Loucy (cell line): ENCODE data around the gene KDM4C.

Source experiments
- H2AFZ ChIP-seq: fragments of 200-600 bp; sonication (generic); 2 replicates; pipeline ENCODE4 v1.6.0; 2016; ENCODE audit warnings: antibody characterized with exemption, mild to moderate bottlenecking, low read length, moderate library complexity
- H3F3A ChIP-seq: fragments of 200-600 bp; 2 replicates; pipeline ENCODE4 v1.6.0; 2016; ENCODE audit warnings: antibody characterized with exemption, low read depth, mild to moderate bottlenecking
- H3K27me3 ChIP-seq: fragments of 200-600 bp; sonication (generic); 2 replicates; pipeline ENCODE4 v1.6.1; 2014; ENCODE audit warnings: low read length, mild to moderate bottlenecking; ENCODE audit not compliant: insufficient read depth, poor library complexity, severe bottlenecking
- H3K36me3 ChIP-seq: fragments of 200-600 bp; sonication (generic); 2 replicates; pipeline ENCODE4 v1.6.1; 2016; ENCODE audit warnings: low read length; ENCODE audit not compliant: insufficient read depth
- H3K4me1 ChIP-seq: fragments of 200-600 bp; sonication (generic); 2 replicates; pipeline ENCODE4 v1.5.1; 2014; ENCODE audit warnings: low read length, mild to moderate bottlenecking; ENCODE audit not compliant: insufficient read depth, poor library complexity, severe bottlenecking
- H3K4me2 ChIP-seq: fragments of 200-600 bp; sonication (generic); 2 replicates; pipeline ENCODE4 v1.6.0; 2014; ENCODE audit warnings: antibody characterized with exemption, low read length, low read depth, mild to moderate bottlenecking; ENCODE audit not compliant: poor library complexity, severe bottlenecking
- H3K4me3 ChIP-seq: fragments of 200-600 bp; sonication (generic); 2 replicates; pipeline ENCODE4 v1.5.1; 2014; ENCODE audit warnings: low read length, mild to moderate bottlenecking, mixed read lengths; ENCODE audit not compliant: poor library complexity, severe bottlenecking
- H3K79me2 ChIP-seq: fragments of 200-600 bp; sonication (generic); 2 replicates; pipeline ENCODE4 v1.6.1; 2014; ENCODE audit warnings: low read length; ENCODE audit not compliant: insufficient read depth
- H3K9ac ChIP-seq: fragments of 200-600 bp; sonication (generic); 2 replicates; pipeline ENCODE4 v1.6.0; 2014; ENCODE audit warnings: mild to moderate bottlenecking, low read depth, low read length, moderate library complexity; ENCODE audit not compliant: poor library complexity, severe bottlenecking
- H3K9me2 ChIP-seq: fragments of 200-600 bp; sonication (generic); replicated peaks from 2 replicates; pipeline ENCODE4 v1.6.1; 2016; ENCODE audit warnings: low read depth, low read length, mixed read lengths
- H3K9me3 ChIP-seq: fragments of 200-600 bp; sonication (generic); 2 replicates; pipeline ENCODE4 v1.6.1; 2014; ENCODE audit warnings: mild to moderate bottlenecking, antibody characterized with exemption, low read length, low read depth; ENCODE audit not compliant: insufficient read depth
- H4K20me1 ChIP-seq: fragments of 200-600 bp; sonication (generic); 2 replicates; pipeline ENCODE4 v1.6.0; 2014; ENCODE audit warnings: antibody characterized with exemption, low read length, mild to moderate bottlenecking; ENCODE audit not compliant: insufficient read depth, poor library complexity, severe bottlenecking
- CTCF ChIP-seq: fragments of 200-600 bp; sonication (generic); conservative IDR thresholded peaks from 2 replicates; pipeline ENCODE4 v1.5.1; 2014; ENCODE audit warnings: mild to moderate bottlenecking, antibody characterized with exemption, low read length
- EZH2phosphoT487 ChIP-seq: fragments of 200-600 bp; IDR thresholded peaks from 2 replicates; pipeline ENCODE4 v1.6.1; 2018; ENCODE audit warnings: antibody characterized with exemption, mild to moderate bottlenecking, moderate library complexity, borderline replicate concordance

KDM4C gene

GRCh38 chr9:7165331-7165975 lies 407.7 kb downstream of the KDM4C start:
- no peaks in the 10 kb centered on the region for H3K27me3 ChIP-seq
- H3K4me1 ChIP-seq: peaks cover 11% of the 10 kb centered on the region
- H3K4me3 ChIP-seq: no peak overlapping the region
- H3K9ac ChIP-seq: no peak overlapping the region
- H4K20me1 ChIP-seq: no peaks in the 10 kb centered on the region
- no peaks in the 10 kb centered on the region for H3F3A ChIP-seq
- H3K36me3 ChIP-seq: peaks cover 27% of the 10 kb centered on the region; the same call in 1 of the 2 replicates
- H3K9me3 ChIP-seq: no peaks in the 10 kb centered on the region
- TF ChIP-seq EZH2phosphoT487: no peak
- H3K79me2 ChIP-seq: no peaks in the 10 kb centered on the region
- no peak overlapping the region for H2AFZ ChIP-seq
- H3K4me2 ChIP-seq: no peak overlapping the region
- no peaks in the 10 kb centered on the region for H3K9me2 ChIP-seq

DNA sequence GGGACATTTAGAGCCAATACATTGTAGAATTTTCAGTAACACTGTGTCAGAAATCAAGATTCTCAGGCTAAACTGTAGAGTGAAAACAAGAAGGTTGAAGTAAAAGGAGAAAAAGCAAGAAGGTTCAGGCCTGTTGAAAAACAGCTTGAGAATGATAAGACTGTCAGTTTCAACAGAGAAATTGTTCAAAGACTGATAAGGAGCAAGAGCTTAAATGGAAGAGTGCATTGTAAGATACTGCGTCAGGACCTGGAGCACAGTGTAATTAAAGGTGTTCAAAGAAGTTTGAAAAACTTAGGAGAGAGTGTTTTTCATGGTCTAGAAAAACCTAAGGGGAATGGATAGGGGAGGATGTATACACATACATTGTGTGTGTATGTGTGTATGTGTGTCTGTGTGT lies 408.3 kb downstream of the KDM4C start:
- Histone ChIP-seq H3K9me2 (no peaks in the 10 kb centered on the region), H3K9ac (no peak overlapping the region), H3K27me3 (no peaks in the 10 kb centered on the region), H3K79me2 (no peaks in the 10 kb centered on the region), H3K36me3 (peaks cover 33% of the 10 kb centered on the region; the same call in 1 of the 2 replicates), H3K4me2 (no peak overlapping the region), H4K20me1 (no peaks in the 10 kb centered on the region), H2AFZ (no peak overlapping the region), H3K4me1 (peaks cover 11% of the 10 kb centered on the region), H3K4me3 (no peak overlapping the region), H3F3A (no peaks in the 10 kb centered on the region), H3K9me3 (no peaks in the 10 kb centered on the region)
- TF ChIP-seq CTCF (no peak), EZH2phosphoT487 (no peak)

DNA sequence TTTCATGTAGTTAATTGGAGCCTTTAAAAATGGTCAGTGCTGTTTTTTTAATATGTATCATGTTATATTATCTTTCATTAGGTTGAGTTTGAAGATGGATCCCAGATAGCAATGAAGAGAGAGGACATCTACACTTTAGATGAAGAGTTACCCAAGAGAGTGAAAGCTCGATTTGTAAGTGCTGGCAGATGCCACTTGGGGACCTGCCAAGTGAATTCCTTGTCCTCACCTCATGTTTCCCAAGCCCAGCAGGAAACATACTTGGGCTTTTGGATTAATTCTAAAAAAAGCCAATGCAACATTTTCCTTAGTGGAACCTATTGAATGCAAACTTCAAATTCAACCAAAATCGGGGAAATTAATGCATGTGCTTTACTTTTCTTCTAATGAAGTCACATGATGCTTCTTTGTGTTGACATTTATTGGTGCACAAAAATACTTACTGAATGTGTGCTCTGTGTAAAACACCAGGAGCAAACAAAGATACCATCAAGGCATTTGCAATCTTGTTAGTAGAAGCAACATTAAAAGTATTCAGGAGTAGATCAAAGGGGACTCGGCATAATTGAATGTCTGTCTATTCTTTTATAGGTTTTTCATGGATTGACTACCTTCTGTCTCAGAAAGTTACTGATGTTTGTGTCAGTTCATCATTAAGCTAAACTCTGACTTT lies 412.1 kb downstream of the KDM4C start:
- no peaks in the 10 kb centered on the region for H3K4me1 ChIP-seq
- no peak overlapping the region for H2AFZ ChIP-seq
- H4K20me1 ChIP-seq: no peaks in the 10 kb centered on the region
- TF ChIP-seq CTCF (no peak), EZH2phosphoT487 (no peak)
- no peaks in the 10 kb centered on the region for H3K9me2 ChIP-seq
- peaks cover 50% of the 10 kb centered on the region; the same call in 1 of the 2 replicates for H3K36me3 ChIP-seq
- H3F3A ChIP-seq: no peaks in the 10 kb centered on the region
- no peak overlapping the region for H3K4me2 ChIP-seq
- H3K27me3 ChIP-seq: no peaks in the 10 kb centered on the region
- no peaks in the 10 kb centered on the region for H3K79me2 ChIP-seq
- no peaks in the 10 kb centered on the region for H3K9me3 ChIP-seq
- no peak overlapping the region for H3K4me3 ChIP-seq
- H3K9ac ChIP-seq: no peak overlapping the region
